Umbilical cord (tissue), 2 donors: ENCODE results near the gene DNAJC17. TPM values are rescaled to one million over a fixed set of nuclear protein-coding genes. Genes with fewer than 3 reads are reported as not detected.

Experiments used
- DNase-seq: peaks from one replicate; pipeline ENCODE4 v3.0.0-alpha.2; 2015; ENCODE audit warnings: low spot score
- total RNA-seq: library from RNA; depleted of rRNA; stranded (reverse); fragments of >200 nt; gene quantifications from one replicate; pipeline ENCODE4 v1.2.3, GENCODE V29; 2014; ENCODE audit warnings: low replicate concordance; ENCODE audit not compliant: insufficient read depth

DNAJC17 gene
- total RNA-seq, 1 donor from 2014 or later: 10.4 TPM

- DNase-seq: no peak
Measured at GRCh38 chr15:40830884-40831283, 23.6 kb upstream of the DNAJC17 start.

- no peak for DNase-seq
Measured at GRCh38 chr15:40829115-40829514, 21.8 kb upstream of the DNAJC17 start.

GRCh38 chr15:40828447-40829036 is 21.3 kb upstream of the DNAJC17 start, which contains the start of gene PPP1R14D:
Gene PPP1R14D (minus strand): TSS chr15:40828708. CDS start chr15:40828641, 67 bp downstream.
- no peak for DNase-seq

- no peak for DNase-seq
Measured at GRCh38 chr15:40826423-40827075, 19.3 kb upstream of the DNAJC17 start.

- peak; percentile 45 for DNase-seq
Measured at GRCh38 chr15:40825661-40826422, 18.6 kb upstream of the DNAJC17 start.

- DNase-seq: no peak
Measured at GRCh38 chr15:40823572-40824343, 16.5 kb upstream of the DNAJC17 start.

GRCh38 chr15:40821195-40821594 is 13.9 kb upstream of the DNAJC17 start:
- no peak for DNase-seq

GRCh38 chr15:40819048-40819447 is 11.8 kb upstream of the DNAJC17 start:
- DNase-seq: no peak

GRCh38 chr15:40815042-40815698 is 7.9 kb upstream of the DNAJC17 start:
- peak; percentile 31 for DNase-seq

- no peak for DNase-seq
Measured at GRCh38 chr15:40812721-40813425, 5.6 kb upstream of the DNAJC17 start.

- DNase-seq: no peak
Measured at GRCh38 chr15:40808861-40809450, 1.7 kb upstream of the DNAJC17 start.

- DNase-seq: no peak
Measured at GRCh38 chr15:40807888-40808461, 702 bp upstream of the DNAJC17 start.

GRCh38 chr15:40806672-40807027 is 623 bp downstream of the DNAJC17 start:
- no peak for DNase-seq

GRCh38 chr15:40803688-40804087 is 3.6 kb downstream of the DNAJC17 start:
- DNase-seq: no peak

GRCh38 chr15:40803076-40803475 is 4.2 kb downstream of the DNAJC17 start:
- no peak for DNase-seq

GRCh38 chr15:40799523-40799922 is 7.8 kb downstream of the DNAJC17 start:
- DNase-seq: no peak

- no peak for DNase-seq
Measured at GRCh38 chr15:40796512-40796911, 10.8 kb downstream of the DNAJC17 start.

- DNase-seq: no peak
Measured at GRCh38 chr15:40796041-40796440, 11.2 kb downstream of the DNAJC17 start.

GRCh38 chr15:40793216-40793989 is 13.9 kb downstream of the DNAJC17 start:
- no peak for DNase-seq
